WTC11 (cell line): ENCODE results near the gene FHL1.

Experiments used
- CREB1 ChIP-seq: sonication (generic); formaldehyde crosslinking; IDR thresholded peaks from 2 replicates; pipeline ENCODE4 v1.8.0; 2023; ENCODE audit warnings: mild to moderate bottlenecking, missing genetic modification reagents
- CTCF ChIP-seq: fragments of 200-600 bp; IDR thresholded peaks from 2 replicates; pipeline ENCODE4 v1.8.0; 2022; ENCODE audit warnings: antibody characterized with exemption
- ETV6 ChIP-seq: sonication (generic); formaldehyde crosslinking; IDR thresholded peaks from 2 replicates; pipeline ENCODE4 v1.8.1; 2022; ENCODE audit warnings: mild to moderate bottlenecking, missing genetic modification reagents
- HMGA2 ChIP-seq: fragments of 250-450 bp; sonication (Bioruptor Pico); IDR thresholded peaks from 2 replicates; pipeline ENCODE4 v1.4.0; 2021; ENCODE audit warnings: mild to moderate bottlenecking, moderate library complexity
- NFYB ChIP-seq: sonication (generic); formaldehyde crosslinking; conservative IDR thresholded peaks from 2 replicates; pipeline ENCODE4 v1.8.0; 2022; ENCODE audit warnings: low read depth, missing genetic modification reagents
- NR2C2 ChIP-seq: sonication (generic); formaldehyde crosslinking; IDR thresholded peaks from 2 replicates; pipeline ENCODE4 v1.8.0; 2022; ENCODE audit warnings: mild to moderate bottlenecking, missing genetic modification reagents
- TCF7 ChIP-seq: sonication (generic); formaldehyde crosslinking; IDR thresholded peaks from 2 replicates; pipeline ENCODE4 v1.8.0; 2022; ENCODE audit warnings: mild to moderate bottlenecking, low read depth, missing genetic modification reagents, moderate library complexity
- USF1 ChIP-seq: sonication (generic); formaldehyde crosslinking; IDR thresholded peaks from 2 replicates; pipeline ENCODE4 v1.8.0; 2022; ENCODE audit warnings: mild to moderate bottlenecking, missing genetic modification reagents
- ZNF263 ChIP-seq: sonication (generic); formaldehyde crosslinking; IDR thresholded peaks from 2 replicates; pipeline ENCODE4 v1.8.1; 2022; ENCODE audit warnings: low read depth, mild to moderate bottlenecking, moderate library complexity, missing genetic modification reagents
- ZNF281 ChIP-seq: sonication (generic); formaldehyde crosslinking; IDR thresholded peaks from 2 replicates; pipeline ENCODE4 v1.8.0; 2023; ENCODE audit warnings: mild to moderate bottlenecking, missing genetic modification reagents
- ZNF416 ChIP-seq: fragments of 250-450 bp; sonication (Bioruptor Pico); IDR thresholded peaks from 2 replicates; pipeline ENCODE4 v1.9.0; 2021; ENCODE audit warnings: mild to moderate bottlenecking, inconsistent platforms
- TF ChIP-seq, protein P1 (sequence below): sonication (generic); formaldehyde crosslinking; IDR thresholded peaks from 2 replicates; pipeline ENCODE4 v1.8.1; 2022; ENCODE audit warnings: mild to moderate bottlenecking, missing genetic modification reagents, moderate library complexity, borderline replicate concordance
- TF ChIP-seq, protein P2 (sequence below): sonication (generic); formaldehyde crosslinking; IDR thresholded peaks from 2 replicates; pipeline ENCODE4 v1.8.1; 2022; ENCODE audit warnings: mild to moderate bottlenecking, moderate library complexity, missing genetic modification reagents

GRCh38 chrX:136246201-136246600 is 98.9 kb downstream of the FHL1 start:
- TF ChIP-seq ZNF281 = no peak
- TF ChIP-seq USF1 (CRISPR knock-in tag) = no peak
- TF ChIP-seq HMGA2 (CRISPR knock-in tag) = no peak
- no peak for TF ChIP-seq TCF7
- TF ChIP-seq CTCF = no peak
- TF ChIP-seq, protein P1, sequence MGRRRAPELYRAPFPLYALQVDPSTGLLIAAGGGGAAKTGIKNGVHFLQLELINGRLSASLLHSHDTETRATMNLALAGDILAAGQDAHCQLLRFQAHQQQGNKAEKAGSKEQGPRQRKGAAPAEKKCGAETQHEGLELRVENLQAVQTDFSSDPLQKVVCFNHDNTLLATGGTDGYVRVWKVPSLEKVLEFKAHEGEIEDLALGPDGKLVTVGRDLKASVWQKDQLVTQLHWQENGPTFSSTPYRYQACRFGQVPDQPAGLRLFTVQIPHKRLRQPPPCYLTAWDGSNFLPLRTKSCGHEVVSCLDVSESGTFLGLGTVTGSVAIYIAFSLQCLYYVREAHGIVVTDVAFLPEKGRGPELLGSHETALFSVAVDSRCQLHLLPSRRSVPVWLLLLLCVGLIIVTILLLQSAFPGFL (CRISPR knock-in tag) = no peak
- no peak for TF ChIP-seq ZNF263
- no peak for TF ChIP-seq ZNF416 (CRISPR knock-in tag)
- TF ChIP-seq, protein P2, sequence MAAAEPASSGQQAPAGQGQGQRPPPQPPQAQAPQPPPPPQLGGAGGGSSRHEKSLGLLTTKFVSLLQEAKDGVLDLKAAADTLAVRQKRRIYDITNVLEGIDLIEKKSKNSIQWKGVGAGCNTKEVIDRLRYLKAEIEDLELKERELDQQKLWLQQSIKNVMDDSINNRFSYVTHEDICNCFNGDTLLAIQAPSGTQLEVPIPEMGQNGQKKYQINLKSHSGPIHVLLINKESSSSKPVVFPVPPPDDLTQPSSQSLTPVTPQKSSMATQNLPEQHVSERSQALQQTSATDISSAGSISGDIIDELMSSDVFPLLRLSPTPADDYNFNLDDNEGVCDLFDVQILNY (CRISPR knock-in tag) = no peak
- no peak for TF ChIP-seq CREB1 (CRISPR knock-in tag)
- no peak for TF ChIP-seq NFYB (CRISPR knock-in tag)
- no peak for TF ChIP-seq ETV6 (CRISPR knock-in tag)
- TF ChIP-seq NR2C2 (CRISPR knock-in tag) = no peak
